ENCODE results near the gene ELMOD3.
"Not testable (repeated sequence)": the region's sequence is repeated elsewhere in the genome, so short reads cannot be mapped to it uniquely, and the experiment has no call there.

Gene ELMOD3

GRCh38 chr2:85423525-85423924, 69.0 kb downstream of the ELMOD3 start:
- DNase-seq (ENCODE audit: low read depth in 3 of 3): no peak

DNA sequence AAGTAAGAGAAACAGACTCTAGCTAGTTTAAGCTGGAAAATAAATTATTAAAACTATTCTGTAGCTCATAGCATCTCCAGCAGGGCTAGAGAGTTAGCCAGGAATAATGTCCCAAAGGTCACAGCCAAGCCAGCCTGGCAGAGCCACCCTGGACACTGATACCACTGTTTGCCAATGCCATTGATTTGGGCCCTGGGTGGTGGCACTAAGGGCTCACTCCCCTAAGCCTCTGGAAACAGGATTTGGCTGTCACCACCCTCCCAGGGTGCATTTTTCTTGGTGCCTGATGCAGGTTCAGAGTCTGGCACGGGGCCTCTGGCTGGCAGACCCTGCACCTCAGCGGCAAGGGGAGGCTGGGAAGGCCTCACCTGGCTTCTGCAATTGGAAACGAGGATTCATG, 71.0 kb downstream of the ELMOD3 start:
- DNase-seq (ENCODE audit: low read depth in 3 of 3): no peak

DNA sequence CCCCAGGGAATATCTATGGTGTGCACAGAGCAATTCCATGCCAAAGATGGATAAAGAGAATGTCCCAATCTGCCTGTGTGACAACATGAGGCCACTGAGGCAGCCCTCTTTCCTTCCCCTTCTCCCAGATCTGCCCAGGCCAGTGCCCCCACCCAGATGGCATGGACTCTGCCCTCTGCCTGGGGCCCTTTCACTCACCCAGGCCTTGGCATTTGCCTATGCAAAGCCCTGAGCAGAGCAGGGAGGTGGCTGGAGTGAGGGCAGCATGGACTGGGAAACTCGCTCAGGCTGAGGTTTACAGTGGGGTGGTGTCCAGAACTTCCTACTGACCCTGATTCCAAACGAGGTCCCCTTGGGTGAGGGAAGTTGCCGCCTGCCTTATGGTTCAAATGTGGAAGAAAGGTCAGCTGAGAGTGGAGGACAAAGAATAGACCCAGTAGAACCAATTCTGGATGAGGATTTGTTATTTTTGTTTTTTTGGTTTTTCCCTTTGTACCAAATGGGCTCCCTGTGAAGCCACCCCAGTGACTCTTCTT, 72.8 kb downstream of the ELMOD3 start:
- DNase-seq (ENCODE audit: low read depth in 3 of 3): no peak

GRCh38 chr2:85428343-85428881, 73.8 kb downstream of the ELMOD3 start:
- no peak for DNase-seq (ENCODE audit: low read depth in 3 of 3)

DNA sequence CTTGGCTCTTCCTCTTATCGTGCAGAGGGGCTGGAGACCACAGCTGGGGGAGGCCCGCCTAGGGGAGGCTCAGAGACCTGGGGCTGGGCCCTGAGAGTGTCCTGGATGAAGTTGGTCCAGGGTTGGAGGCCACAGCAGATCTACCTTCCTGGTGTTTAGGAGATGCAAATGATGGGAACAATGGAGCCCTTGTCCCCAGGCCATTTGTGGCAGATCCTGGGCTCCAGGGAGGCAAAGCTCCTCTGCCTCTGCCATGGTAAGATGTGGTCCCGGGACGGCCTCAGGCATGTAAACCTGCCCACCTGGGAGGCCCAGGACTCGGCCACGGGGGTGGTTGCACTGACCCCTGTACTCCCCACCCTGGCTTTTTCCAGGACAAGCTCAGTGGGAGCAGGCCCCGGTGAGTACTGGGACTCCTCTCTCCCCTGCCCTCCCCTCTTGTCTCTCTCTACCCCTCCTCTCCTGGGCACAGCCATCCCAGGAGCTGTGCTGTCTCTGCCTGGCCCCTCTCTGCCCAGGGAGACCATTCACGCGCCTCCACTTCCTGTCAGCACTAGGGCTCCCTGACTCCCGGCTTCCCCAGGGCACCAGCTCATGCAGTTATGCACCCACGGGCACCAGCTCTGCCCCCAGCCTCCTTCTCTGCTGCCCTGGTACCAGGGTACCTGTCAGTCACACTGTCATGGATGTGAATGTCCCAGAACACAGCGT, 74.8 kb downstream of the ELMOD3 start:
- DNase-seq (ENCODE audit: low read depth in 3 of 3): no peak

DNA sequence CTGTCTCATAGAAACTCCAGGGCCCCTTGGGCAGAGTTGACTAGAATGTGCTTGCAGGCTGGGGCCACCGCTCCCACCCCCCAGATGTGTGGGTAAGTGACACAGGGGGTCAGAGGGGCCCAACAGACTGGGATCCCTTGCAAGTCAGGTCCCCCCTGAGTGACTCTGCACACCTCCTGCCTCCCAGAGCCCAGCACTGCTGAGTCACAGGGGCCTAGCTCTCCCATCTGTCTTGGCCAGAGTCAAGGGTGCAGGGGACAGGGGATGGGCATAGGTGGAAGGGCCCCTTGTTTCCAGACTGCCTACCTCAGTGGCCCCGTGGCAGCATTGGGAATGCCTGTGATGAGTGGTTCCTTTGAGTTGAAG, 75.3 kb downstream of the ELMOD3 start:
- DNase-seq (ENCODE audit: low read depth in 3 of 3): no peak

- DNase-seq (ENCODE audit: low read depth in 3 of 3): no peak
Measured at GRCh38 chr2:85430752-85431569, 76.4 kb downstream of the ELMOD3 start.

DNA sequence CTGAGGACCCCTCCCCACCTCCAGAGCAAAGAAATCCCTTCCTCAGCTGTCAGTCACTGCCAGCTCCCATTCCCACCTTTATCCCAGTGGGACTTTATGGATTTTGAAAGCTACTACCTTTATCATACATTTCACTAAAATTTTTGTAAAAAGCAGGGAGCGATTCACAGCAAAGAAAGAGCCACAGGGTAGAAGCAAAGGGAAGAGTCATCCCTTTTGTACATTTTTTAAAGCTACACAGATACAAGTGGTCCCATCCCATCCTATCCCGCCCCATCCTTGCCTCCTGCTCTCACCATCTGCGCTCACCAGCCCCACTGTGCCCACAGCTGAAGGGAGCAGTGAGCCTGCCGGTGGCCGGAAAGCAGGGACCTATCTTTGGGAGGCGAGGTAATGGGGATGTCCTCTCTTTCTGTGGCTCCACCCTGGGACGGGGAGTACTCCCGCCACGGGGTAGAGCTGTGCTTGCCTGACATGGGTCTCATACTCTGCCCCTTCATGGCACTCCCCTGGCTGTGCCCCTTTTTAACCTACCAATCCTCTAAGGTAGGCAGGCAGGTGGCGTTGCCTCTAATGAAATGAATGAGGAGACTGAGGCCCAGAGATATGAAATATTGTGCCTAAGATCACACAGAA, 77.1 kb downstream of the ELMOD3 start:
- no peak for DNase-seq (ENCODE audit: low read depth in 3 of 3)

- DNase-seq (ENCODE audit: low read depth in 3 of 3): no peak
Measured at GRCh38 chr2:85433511-85434089, 79.0 kb downstream of the ELMOD3 start.

DNA sequence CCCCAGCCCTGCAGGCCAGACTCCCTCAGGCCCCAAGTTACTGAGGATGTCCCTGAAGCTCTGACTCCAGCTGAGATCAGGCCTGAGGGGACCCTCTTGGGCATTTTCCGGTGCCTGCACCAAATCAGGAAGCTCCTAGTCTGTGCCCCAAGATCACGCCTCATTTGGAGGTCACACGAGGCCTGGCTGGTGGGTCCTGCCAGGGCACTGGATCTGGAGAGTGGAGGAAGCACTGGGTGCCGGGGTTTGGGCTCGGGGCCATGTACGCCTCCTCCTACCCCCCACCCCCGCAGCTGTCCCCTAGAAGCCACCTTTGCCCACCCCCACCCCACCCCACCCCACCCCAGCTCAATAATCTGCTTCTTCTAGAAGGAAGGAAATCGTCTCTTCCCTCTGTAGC, 80.1 kb downstream of the ELMOD3 start:
- DNase-seq (ENCODE audit: low read depth in 3 of 3): no peak

- no peak for DNase-seq (ENCODE audit: low read depth in 3 of 3)
Measured at GRCh38 chr2:85435220-85435958, 80.8 kb downstream of the ELMOD3 start.

GRCh38 chr2:85435981-85436835, 81.6 kb downstream of the ELMOD3 start:
- no peak for DNase-seq (ENCODE audit: low read depth in 3 of 3)

DNA sequence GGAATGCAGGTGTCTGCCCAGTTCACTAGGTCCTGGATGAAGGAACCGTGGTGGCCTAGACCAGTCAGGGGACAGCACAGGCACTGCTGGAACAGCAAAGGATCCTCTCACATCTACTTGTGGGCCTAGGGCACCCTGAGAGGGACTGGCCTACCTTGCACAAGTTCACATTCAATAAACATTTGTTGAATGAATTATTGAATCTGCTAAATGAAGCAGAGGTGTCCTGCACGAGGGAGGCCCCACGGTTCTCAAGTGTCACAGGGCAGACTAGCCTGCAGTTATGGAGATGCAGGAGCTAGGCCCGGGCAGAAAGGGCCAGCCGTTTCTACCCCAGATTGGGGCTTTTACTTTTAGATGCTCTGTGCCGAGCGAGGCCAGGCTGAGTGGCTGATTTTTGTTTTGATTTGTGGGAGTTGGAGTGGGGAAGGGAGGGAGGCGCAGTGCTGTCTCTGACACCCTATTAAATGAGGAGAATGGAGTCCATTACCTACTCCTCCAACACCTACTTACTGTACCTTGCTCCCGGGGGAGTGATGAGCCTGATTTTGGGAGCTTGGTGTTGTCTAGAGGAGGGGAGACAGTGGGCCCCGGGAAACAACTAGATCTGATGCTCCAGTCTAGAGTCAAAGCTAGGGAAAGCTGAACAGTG, 82.4 kb downstream of the ELMOD3 start:
- no peak for DNase-seq (ENCODE audit: low read depth in 3 of 3)

- peak; percentile 50 to 69 (median 51) for DNase-seq (ENCODE audit: low read depth in 3 of 3)
Measured at GRCh38 chr2:85437488-85438200, 83.1 kb downstream of the ELMOD3 start.

- no peak for DNase-seq (ENCODE audit: low read depth in 3 of 3)
Measured at GRCh38 chr2:85438201-85439024, 83.8 kb downstream of the ELMOD3 start.

DNA sequence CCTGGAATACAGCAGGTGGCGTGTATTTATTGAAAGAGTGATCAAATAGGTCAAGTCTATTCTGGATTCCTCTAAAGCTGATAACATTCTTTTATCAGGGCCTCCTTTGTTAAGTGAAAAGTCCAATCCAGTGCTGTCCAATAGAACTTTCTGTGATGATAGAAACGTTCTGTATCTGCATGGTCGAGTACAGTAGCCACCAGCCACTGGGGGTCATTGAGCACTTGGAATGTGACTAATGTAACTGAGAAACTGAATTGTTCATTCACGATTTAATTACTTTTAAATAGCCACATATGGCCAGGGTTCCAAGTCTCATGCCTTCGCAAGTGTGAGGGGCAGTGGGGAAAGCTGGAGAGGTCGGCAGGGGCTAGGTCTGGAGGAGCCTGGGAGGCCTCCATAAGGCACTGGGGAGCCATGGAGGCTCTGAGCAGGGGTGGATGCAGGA, 84.5 kb downstream of the ELMOD3 start:
- no peak for DNase-seq (ENCODE audit: low read depth in 3 of 3)

DNA sequence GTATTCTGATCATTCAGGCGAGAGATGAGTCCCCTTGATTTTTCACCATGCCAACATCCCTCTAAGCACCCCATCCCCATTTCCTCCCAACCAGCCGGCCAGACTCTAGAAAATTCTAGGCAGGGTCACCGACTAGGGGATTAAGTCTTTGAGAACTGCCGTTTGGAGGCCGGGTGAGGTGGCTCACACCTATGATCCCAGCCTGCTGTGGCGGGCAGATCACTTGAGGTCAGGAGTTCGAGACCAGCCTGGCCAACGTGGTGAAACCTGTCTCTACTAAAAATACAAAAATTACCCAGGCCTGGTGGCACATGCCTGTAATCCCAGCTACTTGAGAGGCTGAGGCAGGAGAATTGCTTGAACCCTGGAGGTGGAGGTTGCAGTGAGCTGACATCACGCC, 85.0 kb downstream of the ELMOD3 start:
- DNase-seq (ENCODE audit: low read depth in 3 of 3): not testable (repeated sequence)

- DNase-seq (ENCODE audit: low read depth in 3 of 3): no peak
Measured at GRCh38 chr2:85439986-85440385, 85.4 kb downstream of the ELMOD3 start.

Data from stimulated activated CD4-positive, alpha-beta T cell treated with anti-CD3 and anti-CD28 coated beads, TNF-alpha, amount 100 ng/mL, for 48 hours (primary cell).